HG03575 (cell line): ENCODE results near the gene KCNH1.

Experiments used
- ATAC-seq: cut with Tn5 transposase; IDR thresholded peaks from one replicate; pipeline ENCODE4 v1.9.1; 2021; ENCODE audit not compliant: unreplicated experiment, insufficient number of reproducible peaks, low FRiP score; ENCODE audit errors: extremely low read depth

Gene KCNH1

DNA sequence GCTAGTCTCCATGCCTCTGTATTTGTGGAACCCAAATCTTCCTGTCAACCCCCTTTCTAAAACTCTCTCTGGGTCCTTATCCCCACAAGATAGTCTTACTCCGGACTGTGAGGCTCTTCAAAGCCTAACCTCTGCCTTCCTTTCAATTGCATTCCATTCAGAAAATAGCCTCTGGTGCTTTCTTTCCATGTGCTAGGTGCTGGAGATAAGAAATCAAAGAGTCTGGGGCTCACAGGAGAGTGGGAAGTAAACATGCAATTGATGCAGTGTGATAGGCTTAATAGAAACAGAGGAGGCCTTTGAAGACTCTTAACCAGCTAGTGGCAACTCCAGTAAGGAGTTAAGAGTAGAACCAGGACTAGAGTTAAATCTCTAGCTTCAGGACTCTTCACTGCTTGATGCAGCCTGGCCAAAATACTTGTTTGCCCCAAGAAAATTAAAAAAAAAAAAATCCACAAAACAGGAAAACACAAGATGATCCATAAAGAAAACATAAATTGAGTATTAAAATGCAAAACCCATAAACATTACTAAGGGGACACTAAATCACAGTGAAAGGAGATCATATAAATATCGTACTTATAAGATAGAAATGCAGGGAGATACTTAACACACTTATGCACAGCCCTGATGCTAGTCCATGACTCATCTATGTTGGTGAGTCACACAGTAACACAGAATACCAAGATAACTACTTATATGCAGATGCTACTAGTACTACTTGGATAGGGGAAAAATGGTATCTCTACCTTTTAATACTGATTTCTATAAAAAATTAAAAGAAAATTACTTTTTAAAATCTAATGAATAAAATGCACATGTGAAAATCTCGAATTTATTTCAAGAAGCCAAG is 341.5 kb downstream of the KCNH1 start:
- no peak for ATAC-seq

DNA sequence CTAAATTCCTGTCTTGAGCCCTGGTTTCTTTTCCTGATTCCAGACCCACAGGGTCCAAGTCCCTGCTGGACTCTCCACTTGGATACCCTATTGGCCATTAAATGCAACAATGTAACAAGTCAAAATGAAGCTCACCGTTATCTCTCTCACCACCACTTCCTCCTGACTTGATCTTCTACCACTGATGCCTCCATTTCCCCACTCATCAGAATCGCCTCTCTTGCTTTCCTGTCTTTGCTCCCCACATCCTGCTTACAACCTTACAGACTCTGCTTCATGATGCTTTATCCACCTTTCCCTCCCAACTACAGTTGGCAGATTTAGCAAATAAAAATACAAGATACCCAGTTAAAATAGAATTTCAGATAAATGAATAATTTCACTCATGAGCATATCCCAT is 343.8 kb downstream of the KCNH1 start:
- ATAC-seq: no peak

DNA sequence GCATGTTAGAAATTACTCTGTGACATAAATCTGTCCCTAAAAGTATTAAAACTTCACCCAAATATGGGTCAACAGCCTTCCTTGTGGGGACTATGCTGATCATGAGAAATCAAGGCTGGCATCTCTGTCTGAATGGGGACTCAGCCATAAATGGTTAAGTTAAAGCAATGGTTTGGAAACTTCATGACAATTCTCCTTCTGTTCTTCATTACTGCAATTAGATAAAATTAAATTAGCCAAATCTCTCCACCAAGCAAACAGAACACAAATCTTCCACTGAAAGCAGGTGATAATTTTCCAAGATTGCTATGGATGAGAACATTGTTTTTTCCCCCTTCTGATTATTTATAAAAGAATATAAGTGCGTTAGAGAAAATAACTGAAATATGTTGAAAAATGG is 346.1 kb downstream of the KCNH1 start:
- ATAC-seq: no peak

DNA sequence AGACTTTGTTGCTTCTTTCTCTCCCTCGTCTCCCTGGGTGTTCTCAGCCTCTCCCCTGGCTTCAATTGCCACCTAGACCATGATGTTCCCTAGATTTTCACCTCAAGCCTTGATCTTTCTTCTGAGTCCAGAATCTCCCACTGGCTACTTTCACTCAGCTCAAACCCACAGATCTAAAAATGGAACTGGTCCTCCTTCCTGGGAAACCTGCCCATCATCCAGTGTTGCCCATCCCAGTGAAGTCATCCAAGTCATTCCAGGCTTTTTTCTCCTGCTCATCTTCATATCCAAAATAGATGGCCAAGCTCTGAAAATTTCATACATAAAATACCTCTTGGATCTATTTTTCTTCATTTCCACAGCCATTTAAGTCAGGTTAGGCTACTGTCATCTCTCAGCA is 347.4 kb downstream of the KCNH1 start:
- no peak for ATAC-seq

DNA sequence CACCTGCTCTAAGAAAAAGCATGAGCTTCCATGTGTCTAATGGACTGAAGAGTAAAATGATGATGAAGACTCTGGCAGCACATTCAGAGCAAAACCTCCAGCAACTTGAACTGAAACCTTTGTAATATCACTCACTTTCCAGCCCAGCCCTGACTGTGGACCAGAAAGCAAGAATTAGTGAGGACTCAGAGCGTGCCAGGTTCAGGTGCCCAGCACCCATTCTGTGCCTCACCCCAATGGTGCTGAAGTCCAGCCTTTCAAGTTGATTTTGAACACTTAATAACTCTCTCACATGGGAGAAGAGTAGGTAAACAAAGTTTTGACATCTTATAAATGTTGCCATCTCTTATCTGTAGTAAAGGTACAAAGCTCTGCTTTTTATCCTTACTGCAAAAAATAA is 350.0 kb downstream of the KCNH1 start:
- no peak for ATAC-seq

DNA sequence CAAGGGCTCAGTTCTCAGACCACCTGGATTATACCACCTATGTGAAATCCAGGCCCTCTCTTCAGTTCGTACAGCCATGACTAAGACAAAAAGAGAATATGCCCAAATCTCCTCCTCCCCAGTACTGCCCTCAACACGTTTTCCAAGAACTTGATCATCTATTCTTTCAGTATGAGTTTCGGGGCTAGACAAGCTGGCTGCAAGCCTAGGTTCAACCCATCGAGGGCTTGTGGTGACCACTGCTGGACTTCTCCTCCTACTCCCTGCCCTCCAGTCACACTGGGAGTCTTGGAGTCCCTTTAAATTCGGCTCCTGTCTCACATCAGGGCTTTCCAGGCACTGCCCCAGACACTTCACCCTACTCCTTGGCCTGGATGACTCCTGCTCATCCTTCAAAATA is 352.3 kb downstream of the KCNH1 start:
- ATAC-seq: no peak

DNA sequence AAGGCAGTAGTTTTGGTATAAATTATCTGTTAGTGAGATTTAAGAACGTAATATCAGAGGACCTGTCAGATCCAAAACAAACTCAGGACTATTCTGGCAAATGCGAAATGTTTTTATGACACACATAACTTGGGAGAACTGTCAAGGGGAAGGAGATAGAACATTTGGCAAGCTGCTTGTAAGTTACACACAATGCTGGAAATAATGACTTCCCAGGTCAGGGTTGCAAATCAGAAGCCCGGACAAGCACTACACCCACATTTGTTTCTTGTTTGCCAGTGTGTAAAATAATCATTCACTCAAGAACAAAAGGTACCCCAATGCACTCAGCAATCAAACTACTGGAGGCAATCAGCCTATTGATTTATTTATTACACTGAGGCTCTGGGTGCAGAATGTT is 354.7 kb downstream of the KCNH1 start:
- no peak for ATAC-seq

DNA sequence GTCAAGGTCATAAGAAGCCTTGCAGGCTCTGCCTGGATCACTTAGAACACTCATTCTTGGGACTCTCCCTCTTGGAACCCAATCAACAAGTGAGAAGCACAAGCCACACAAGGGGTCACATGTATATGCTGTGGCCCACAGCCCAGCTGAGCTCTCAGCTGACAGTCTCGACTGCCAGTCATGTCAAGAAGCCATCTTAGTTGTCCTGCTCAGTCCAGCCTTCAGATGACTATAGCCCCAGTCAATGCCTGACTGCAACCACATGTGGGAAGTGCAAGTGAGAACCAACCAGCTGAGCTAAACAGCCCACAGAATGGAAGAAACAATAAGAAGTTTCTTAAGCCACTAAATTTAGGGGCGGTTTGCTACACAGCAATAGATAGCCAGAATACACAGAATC is 356.0 kb downstream of the KCNH1 start:
- no peak for ATAC-seq

DNA sequence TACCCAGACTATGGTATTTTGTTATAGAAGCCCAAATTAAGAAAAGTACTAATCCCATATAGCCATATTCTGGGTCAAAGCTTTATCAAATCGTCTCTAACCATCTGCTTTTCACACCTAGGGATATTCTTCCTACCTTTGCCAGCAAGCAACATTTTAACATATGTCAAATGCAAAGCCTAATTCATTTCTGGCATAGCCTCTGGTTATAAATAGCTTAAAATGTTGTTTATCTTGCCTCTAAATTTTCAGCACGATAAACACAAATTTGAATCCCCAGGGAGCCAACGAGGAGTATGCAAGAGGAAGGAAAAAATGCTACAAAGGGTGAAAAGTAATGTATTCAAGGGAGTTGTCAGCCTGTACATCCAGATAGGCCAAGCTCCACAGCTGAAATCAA is 357.2 kb downstream of the KCNH1 start:
- no peak for ATAC-seq

DNA sequence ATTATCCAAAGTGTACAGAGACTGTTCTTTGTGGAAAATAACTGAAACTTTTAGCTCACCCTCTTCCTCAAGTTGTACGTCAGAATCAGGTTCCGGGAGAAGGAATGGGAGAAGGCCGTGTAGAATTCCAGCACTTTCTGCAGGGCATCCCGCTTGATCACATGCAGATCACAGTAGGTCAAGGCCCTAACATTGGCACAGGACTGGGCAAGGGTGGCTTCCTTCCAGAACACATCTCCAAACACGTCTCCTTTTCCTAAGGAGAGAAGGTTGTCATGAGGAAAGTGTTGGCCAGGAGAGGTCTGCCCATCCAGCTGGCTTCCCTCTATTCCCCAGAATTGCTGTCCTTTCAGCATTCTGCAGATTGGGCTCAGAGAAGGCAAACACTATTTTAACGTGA is 358.7 kb downstream of the KCNH1 start:
- no peak for ATAC-seq

DNA sequence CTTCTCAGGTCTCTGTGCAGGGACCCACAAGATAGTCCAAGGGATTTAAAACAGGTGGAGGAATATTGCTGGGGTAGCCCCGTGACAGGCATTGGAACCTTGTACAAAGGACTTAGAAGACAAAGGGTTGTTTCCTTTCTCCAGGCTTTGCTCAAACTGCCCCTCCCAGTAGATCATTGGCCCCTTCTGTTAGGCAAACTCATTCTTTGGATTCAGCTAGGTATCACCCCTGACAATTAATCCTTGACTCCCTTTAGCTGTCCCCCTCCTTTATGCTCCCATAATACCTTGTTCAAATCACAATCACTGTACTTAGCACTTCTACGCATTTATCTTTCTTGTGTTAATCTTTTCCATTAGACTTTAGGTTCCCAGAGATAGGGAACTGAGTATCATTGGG is 360.5 kb downstream of the KCNH1 start:
- no peak for ATAC-seq

DNA sequence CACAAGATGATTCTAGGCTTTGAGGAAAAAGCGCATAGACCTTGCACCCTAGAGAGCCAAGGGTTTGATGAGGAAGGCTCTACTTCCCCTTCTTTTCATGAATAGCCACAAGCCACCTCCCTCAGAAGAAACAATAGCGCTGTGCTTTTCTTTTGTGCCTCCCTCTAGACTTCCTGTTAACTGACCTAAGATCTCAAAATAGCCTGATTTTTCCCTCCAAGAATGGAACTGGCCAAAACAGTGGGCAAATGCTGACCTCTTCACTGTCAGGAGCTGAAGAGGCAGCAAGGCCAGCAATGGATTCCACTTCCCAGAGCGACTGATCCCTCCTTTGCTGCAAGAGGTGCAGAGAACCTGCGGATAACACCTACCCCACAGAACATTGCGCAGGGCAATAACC is 362.8 kb downstream of the KCNH1 start:
- ATAC-seq: no peak

DNA sequence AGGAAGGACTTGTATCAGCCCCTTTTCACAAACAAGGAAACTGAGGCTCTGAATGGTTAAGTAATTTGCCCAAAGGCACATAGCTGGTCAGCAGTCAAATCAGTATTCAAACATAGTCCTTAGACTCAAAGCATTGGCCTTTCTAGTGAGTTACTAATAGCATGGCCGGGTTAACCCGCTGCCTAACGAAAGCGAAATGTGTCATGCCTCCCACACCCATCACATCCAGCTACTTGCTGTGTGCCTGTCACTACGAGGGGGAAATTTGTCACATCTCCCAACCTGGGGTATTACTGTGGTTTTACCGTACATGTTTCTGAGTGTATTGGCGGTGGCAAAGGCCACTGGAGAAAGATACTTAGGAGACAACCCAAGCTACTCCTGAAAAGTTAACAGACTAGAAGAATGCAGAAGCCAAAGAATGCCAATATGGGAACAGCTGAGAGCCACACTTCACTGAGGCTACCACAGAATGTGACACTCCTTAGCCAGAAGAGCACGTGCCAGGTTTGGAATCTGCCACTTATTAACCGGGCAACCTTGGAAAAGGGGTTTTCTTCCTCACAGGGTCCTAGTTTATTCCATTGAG is 363.5 kb downstream of the KCNH1 start:
- no peak for ATAC-seq

DNA sequence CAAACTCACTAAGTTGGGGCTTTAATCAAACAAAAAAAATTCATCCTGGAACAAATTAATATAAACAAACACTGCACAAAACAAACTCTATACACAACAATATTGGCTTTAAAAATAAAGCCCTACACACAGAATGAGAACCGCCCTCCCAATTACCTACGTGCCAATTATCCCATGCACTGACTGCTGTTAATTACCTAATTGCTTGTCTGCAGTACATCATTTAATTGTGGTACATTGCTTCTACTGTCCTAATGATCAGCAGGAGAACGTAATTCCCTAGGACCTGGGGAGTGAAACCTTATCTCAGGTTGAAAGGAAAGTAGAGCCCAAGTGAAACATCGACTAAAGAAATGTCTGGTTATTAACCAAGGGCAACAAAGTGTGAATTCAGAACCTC is 364.5 kb downstream of the KCNH1 start:
- no peak for ATAC-seq

DNA sequence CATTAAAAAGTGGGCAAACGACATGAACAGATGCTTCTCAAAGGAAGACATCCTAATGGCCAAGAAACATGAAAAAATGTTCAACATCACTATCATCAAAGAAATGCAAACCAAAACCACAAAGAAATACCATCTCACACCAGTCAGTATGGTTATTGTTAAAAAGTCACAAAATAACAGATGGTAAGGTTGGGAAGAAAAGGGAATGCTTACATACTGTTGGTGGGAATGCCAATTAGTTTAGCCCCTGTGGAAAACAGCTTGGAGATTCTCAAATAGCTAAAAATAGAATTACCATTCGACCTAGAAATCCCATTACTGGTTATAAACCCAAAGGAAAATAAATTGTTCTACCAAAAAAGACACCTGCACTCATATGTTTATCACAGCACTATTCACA is 369.4 kb downstream of the KCNH1 start:
- no peak for ATAC-seq

DNA sequence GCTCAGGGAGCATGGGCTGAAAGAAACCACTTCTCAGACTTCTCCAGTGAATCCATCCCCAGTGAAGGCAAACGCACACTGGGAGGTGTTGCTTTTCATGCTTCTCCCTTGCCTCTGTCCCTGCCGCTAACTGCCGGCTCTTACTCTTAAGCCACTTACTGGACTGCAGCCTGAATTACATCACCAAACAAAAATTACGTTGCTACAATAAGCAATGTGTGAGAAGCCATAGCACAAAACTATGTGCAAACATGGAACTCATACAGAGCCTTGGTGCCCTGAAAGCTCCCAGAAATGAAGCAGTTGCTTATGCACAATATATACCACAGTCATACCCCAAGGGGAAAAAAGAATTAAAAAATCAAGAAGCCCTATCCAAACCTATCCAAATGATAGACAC is 375.2 kb downstream of the KCNH1 start:
- no peak for ATAC-seq

DNA sequence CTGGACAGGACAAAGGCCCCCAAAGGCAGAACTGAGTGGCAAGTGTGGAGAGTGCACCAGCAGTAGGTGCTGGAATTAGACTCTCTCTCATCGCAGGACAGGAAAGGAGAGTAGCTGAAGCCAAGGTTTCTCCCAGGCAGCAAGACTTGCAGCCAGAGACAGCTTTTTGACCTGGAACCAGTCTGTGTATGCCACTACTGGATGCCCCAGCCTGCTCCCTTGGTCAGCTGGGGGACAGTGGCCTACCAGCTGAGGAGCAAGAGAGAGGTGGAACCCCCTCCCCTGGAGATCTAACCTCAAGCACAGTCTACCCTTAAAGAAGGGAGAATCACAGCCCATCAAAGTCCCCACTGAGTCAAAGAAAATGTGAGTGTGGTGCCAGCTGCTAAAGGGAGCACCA is 375.7 kb downstream of the KCNH1 start:
- ATAC-seq: no peak

DNA sequence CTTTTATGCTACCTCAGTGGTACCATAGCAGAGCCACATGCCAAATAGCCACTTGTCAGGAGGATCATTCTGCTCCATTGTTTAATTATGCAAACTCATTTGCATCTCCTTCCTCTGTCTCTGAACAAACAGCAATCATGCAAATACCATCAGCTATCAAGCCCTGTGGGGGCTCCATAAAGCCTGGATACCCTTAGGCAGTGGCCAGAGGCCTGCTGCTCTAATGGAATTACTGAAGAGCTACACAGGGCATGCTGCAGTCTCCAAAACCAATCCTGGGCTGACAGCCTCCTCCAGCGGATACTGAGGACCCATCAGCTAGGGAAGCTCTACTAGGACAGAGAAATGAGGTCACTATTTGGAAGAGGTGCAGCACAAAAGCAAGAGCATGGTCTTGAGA is 376.3 kb downstream of the KCNH1 start:
- no peak for ATAC-seq

DNA sequence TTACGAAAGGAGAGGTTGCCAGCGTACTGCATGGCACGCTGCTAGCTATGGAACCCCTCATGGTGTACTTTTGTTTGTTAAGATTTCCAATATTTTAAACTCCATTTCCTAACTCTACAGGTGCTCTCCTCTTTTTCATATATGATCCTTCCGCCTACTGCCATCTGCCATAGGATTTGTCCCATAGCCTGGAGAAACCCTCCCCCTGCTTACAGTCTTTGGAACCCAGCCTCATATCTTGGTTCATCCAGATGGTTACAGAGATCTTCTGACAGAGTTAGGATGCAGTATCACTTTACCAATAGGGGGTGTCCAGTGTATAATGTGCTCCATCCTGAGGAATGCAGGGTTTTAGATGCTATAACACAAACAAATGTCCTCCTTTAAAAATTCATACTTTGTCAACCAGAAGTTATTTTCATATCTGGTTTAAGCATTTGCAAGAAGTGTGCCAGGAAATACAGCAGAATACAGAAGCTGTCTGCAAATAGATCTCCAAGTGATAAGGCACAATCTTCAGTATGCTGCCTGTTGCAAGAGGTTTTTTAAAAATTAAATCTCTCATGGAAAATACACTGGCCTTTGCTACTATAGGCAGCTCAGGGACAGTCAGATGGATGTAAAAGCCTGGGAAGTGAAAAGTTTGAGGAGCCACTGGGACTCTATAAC is 377.8 kb downstream of the KCNH1 start:
- no peak for ATAC-seq

DNA sequence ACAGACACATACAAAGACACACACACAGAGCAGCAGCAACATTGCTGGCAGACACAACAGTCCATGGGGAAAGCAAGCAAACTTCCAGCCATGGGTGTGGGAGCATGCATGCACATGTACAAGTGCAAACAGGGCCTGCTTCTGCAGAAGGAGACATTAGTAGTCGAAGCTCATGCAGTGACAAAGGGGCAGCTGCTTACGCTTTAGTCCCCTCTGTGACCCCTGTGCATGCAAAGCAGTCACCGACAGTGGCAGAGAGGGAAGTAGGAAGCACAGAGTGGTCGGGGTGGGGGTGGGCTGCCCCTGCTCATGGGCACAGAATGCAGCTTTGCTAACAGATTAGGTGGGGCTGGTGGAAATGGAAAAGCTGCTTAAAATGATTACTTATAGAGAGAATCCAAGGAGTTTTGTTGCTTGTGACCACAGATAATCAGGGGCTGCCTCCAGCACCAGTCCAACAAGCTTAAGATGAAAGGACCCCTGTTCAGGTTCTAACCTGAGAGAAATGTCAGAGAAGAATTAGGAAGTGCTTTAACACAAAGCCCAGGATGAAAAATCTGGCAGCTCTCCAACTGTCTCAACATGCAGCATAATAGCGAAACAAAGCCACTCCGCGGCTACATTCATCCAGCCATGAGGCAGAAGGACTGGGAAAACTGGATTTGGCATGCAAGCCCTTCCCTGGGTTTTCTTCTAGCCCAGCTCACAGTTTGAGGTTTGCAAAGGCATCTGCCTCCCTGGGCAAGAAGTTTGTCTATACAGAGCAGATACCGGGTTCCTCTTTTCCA is 378.9 kb downstream of the KCNH1 start:
- no peak for ATAC-seq
